GM13977 (cell line): Measurements from ENCODE around the gene ERN1.
A peak's percentile ranks its signal among the peaks of the same experiment; 100 is the strongest.
"Not testable (repeated sequence)": the region's sequence is repeated elsewhere in the genome, so short reads cannot be mapped to it uniquely, and the experiment has no call there.

Experiments
- DNase-seq: peaks from one replicate; pipeline ENCODE4 v3.0.0; 2012; ENCODE audit warnings: low spot score
- in situ Hi-C: fragments of 300-500 bp; cut with MboI; formaldehyde crosslinking; loops from one replicate; pipeline ENCODE4 v1.12.0; 2022; ENCODE audit warnings: low sequenced_read_pairs, low pct_unique_long_range_greater_than_20kb, mixed read lengths, inconsistent platforms; ENCODE audit not compliant: unreplicated experiment
- TF ChIP-seq, protein P1 (sequence below): IDR thresholded peaks from 2 replicates; pipeline ENCODE4 v1.5.1; 2012; ENCODE audit warnings: mild to moderate bottlenecking, control low read depth; ENCODE audit not compliant: insufficient read depth; ENCODE audit errors: extremely low read depth, missing control alignments

The ERN1 gene

DNA sequence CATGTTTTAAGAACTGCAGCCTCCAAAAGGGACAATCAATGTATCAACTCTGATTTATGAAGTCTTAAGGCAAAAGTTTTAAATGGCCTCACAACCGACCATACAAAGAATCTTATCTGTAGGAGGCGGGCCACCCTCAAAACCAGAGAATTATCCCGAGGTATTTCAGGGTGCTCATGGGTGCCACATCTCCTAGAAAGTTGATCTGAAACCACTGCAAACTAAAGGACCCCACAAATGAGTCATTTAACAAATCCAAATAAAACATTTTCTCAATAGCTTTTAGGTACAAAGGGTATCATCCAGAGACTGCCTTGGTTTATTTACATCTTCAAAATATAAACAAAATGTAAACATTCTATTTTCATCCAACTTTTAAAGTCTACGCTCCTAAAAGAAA lies 6.8 kb downstream of the ERN1 start:
- in situ Hi-C loops, result no loop called here

GRCh38 chr17:64120972-64121786 lies 8.8 kb downstream of the ERN1 start:
- in situ Hi-C loops, result not testable (repeated sequence)
- DNase-seq, result peak; percentile 58

More for the DNA sequence above, 6.8 kb downstream of the ERN1 start:
- TF ChIP-seq, protein P1, sequence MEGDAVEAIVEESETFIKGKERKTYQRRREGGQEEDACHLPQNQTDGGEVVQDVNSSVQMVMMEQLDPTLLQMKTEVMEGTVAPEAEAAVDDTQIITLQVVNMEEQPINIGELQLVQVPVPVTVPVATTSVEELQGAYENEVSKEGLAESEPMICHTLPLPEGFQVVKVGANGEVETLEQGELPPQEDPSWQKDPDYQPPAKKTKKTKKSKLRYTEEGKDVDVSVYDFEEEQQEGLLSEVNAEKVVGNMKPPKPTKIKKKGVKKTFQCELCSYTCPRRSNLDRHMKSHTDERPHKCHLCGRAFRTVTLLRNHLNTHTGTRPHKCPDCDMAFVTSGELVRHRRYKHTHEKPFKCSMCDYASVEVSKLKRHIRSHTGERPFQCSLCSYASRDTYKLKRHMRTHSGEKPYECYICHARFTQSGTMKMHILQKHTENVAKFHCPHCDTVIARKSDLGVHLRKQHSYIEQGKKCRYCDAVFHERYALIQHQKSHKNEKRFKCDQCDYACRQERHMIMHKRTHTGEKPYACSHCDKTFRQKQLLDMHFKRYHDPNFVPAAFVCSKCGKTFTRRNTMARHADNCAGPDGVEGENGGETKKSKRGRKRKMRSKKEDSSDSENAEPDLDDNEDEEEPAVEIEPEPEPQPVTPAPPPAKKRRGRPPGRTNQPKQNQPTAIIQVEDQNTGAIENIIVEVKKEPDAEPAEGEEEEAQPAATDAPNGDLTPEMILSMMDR, result no peak
- no peak for DNase-seq

DNA sequence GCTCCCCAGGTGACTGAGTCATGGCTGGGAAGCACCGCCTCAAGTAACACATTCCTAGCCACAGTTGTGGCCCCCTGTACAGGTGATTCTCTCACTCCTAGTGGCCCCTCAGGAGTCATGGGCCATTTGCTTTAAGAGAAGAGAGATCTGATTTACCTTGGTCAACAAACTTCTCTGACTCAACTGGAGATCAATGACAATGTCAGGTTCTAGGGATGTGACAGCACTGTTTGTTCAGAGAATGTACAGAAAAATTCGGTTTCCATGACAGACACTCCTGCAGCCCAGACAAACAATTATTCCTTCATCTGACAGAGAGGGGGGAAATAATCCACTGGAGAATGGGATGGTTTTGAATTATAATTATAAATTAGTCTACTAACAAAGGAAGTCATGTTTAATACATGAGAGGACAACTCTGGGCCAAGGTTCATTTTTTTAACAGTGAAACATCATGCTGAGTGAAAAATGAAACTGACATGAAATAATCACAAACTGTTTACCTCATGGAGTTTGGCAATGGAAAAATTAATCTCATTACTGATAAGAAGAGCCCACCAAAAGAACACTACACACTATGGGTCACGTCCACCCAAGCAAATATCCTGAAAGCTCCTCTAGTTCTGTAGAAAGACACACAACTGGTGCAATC lies 9.7 kb downstream of the ERN1 start:
- TF ChIP-seq, protein P1, result no peak
- in situ Hi-C loops, result no loop called here
- no peak for DNase-seq

DNA sequence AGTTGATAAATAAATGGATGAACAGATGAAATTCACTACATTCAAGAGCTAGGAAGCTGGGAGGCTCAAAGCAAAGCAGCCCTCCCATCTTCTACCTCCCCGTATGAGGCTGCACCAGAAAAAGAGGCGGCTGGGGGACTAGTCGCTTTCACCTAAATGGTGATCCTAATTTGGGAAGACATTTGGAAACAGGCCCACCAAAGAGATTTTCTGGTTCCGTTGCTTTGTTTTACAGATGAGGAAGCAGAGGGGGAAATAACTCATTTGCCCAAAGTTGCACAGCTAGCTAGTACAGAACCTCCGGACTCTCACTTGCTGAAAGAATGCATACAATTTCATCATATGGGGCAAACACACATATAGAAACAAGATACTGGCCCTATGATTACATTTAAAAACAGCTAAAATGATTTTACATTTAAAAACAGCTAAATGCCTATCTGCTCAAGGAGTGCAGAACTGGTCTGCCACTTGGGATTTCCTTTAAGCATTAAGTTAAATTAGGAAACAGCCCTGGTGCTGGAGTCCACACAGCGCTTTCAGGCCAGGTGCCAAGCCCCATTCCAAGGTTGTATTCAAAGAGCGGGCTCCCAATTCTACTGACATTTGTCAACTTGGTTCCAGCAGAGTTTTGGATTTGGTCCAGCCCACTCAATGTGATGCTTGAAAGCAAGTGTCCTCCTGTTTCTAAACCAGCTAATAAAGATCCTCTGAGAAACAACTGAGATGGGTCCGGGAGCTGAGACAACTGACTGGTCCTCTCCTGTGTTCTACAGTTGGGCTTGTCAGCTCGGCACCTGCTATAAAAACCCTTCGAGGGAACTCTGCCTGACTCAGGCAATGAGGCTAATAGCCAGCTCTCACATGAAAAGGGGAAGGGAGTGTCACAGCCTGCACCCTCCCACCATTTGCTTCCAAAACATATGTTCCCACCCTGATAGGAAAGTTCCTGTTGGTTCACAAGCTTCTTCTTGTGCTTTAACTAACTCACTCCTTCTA lies 11.7 kb downstream of the ERN1 start:
- TF ChIP-seq, protein P1, result no peak
- in situ Hi-C loops, result no loop called here

DNA sequence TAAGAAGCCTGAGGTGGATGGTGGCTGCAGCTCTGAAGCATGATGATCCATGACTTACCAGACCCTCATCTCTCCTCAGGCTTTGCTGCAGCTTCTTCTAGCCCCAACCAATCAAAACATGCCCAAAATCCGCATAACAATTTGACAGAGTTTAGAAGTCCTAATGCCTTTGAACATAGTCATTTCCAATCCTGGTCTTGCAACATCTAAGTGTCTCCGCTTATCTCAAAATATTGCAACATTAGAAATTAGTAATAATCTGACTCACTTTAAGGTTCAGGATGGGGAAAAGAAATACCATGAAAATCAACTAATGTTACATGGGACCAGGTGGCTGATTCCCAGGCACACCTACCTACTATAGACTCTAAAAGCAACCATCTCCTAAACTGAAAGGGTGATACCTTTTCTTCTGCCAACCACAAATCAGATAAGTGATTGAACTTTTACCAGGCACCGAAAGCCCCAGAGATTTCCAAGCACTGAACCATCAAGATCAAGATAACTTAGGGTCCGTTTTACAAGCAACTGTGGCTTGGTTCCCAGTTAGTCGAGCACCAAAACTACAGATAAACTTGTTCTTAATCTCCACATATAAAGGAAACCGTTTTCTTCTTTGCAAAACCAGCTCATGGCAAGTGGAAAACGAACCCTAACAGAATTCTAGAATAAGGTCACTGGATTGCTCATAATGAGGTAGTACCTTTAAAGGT lies 14.0 kb downstream of the ERN1 start:
- TF ChIP-seq, protein P1, result no peak
- in situ Hi-C loops, result no loop called here

More for the DNA sequence above, 11.7 kb downstream of the ERN1 start:
- no peak for DNase-seq

DNA sequence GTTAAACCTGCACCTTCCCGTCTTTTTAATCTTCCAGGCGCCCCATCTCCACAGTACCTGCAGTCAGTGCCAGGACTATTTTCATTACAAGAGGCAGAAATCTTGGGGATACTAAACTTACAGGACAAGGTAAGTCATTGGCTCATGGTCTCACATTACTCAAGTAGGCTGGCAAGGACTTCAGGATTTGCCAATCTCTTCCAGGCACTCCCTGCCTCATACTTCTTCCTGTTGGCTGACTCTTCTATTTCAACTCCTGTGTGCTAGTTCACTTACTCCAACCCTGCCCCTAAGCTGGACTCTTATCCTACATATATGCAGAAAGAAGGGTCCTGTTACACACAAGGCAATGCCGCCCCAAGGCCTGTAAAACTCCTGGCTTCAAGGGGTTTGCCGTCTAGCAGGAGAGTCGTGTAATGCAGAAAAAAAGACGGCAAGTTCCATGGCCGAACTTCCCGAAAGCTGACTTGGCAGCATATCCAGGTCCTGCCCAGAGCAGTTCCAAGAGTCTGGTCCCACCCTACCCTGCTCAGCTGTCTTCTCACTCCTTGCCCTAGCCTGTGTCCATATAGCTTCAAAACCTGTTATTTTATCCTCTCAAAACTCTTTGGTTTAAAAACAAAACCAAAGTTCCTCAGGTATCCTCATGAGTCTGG lies 14.8 kb downstream of the ERN1 start:
- TF ChIP-seq, protein P1, result no peak
- DNase-seq, result no peak
- in situ Hi-C loops, result no loop called here

More for the DNA sequence above, 14.0 kb downstream of the ERN1 start:
- no peak for DNase-seq
